Neural cell (in vitro differentiated cells): Measurements from ENCODE around the gene OSBPL5. TPM values are rescaled to one million over a fixed set of nuclear protein-coding genes. Genes with fewer than 3 reads are reported as not detected.

Experiments
- H2AFZ ChIP-seq: fragments of 200-600, 300-800 bp; sonication (generic), shearing (Covaris generic); 2 replicates; pipeline ENCODE4 v1.6.0; 2014; ENCODE audit warnings: low read depth, mild to moderate bottlenecking, antibody characterized with exemption, low read length, moderate library complexity
- H3F3A ChIP-seq: fragments of 200-600 bp; shearing (Covaris generic); 2 replicates; pipeline ENCODE4 v1.6.1; 2016; ENCODE audit warnings: mild to moderate bottlenecking, moderate library complexity, mixed read lengths, antibody characterized with exemption, low read length; ENCODE audit not compliant: insufficient read depth, poor library complexity, severe bottlenecking
- H3K27ac ChIP-seq: fragments of 200-600, 300-800 bp; sonication (generic), shearing (Covaris generic); 2 replicates; pipeline ENCODE4 v1.5.1; 2014; ENCODE audit warnings: mild to moderate bottlenecking, low read length, moderate library complexity
- H3K27me3 ChIP-seq: fragments of 300-800, 200-600 bp; sonication (generic), shearing (Covaris generic); 2 replicates; pipeline ENCODE4 v1.6.0; 2014; ENCODE audit warnings: mild to moderate bottlenecking, low read depth, low read length, moderate library complexity; ENCODE audit not compliant: insufficient read depth
- H3K36me3 ChIP-seq: fragments of 300-800, 200-600 bp; sonication (generic), shearing (Covaris generic); 2 replicates; pipeline ENCODE4 v1.5.1; 2014; ENCODE audit warnings: mild to moderate bottlenecking, antibody characterized with exemption, low read length, moderate library complexity; ENCODE audit not compliant: insufficient read depth
- H3K4me2 ChIP-seq: fragments of 300-800, 200-600 bp; sonication (generic), shearing (Covaris generic); 2 replicates; pipeline ENCODE4 v1.6.0; 2014; ENCODE audit warnings: mild to moderate bottlenecking, low read length
- H3K4me3 ChIP-seq: fragments of 300-800, 200-600 bp; sonication (generic), shearing (Covaris generic); 2 replicates; pipeline ENCODE4 v1.5.1; 2014; ENCODE audit warnings: mild to moderate bottlenecking, low read length, moderate library complexity
- H3K79me2 ChIP-seq: fragments of 200-600 bp; shearing (Covaris generic); replicated peaks from 2 replicates; pipeline ENCODE4 v1.6.0; 2014; ENCODE audit warnings: mild to moderate bottlenecking, low read length, moderate library complexity; ENCODE audit not compliant: insufficient read depth
- H3K9ac ChIP-seq: fragments of 300-800, 200-600 bp; sonication (generic), shearing (Covaris generic); 2 replicates; pipeline ENCODE4 v1.6.1; 2016; ENCODE audit warnings: mild to moderate bottlenecking, low read length, mixed read lengths
- H3K9me2 ChIP-seq: fragments of 200-600 bp; shearing (Covaris generic); 2 replicates; pipeline ENCODE4 v1.6.1; 2016; ENCODE audit warnings: mild to moderate bottlenecking, low read length, mixed read lengths; ENCODE audit not compliant: insufficient read depth
- H3K9me3 ChIP-seq: fragments of 200-600, 300-800 bp; sonication (generic), shearing (Covaris generic); 2 replicates; pipeline ENCODE4 v1.6.1; 2016; ENCODE audit warnings: mild to moderate bottlenecking, mixed run types, low read length, moderate library complexity, mixed read lengths
- H4K20me1 ChIP-seq: fragments of 200-600 bp; shearing (Covaris generic); 2 replicates; pipeline ENCODE4 v1.6.1; 2016; ENCODE audit warnings: mild to moderate bottlenecking, mixed run types; ENCODE audit not compliant: insufficient read depth
- EP300 ChIP-seq: fragments of 450-650 bp; conservative IDR thresholded peaks from 2 replicates; pipeline ENCODE4 v1.6.1; 2014; ENCODE audit warnings: antibody characterized with exemption, mild to moderate bottlenecking, moderate library complexity; ENCODE audit not compliant: poor library complexity, severe bottlenecking
- EZH2 ChIP-seq: fragments of 200-600, 300-800 bp; shearing (Covaris generic), sonication (generic); IDR thresholded peaks from 2 replicates; pipeline ENCODE4 v1.6.1; 2014; ENCODE audit warnings: antibody characterized with exemption, low read length, borderline replicate concordance, mild to moderate bottlenecking; ENCODE audit not compliant: insufficient read depth, poor library complexity, severe bottlenecking
- MXI1 ChIP-seq: fragments of 450-650 bp; conservative IDR thresholded peaks from 2 replicates; pipeline ENCODE4 v1.6.1; 2014; ENCODE audit warnings: antibody characterized with exemption, mild to moderate bottlenecking; ENCODE audit not compliant: poor library complexity, severe bottlenecking
- POLR2AphosphoS5 ChIP-seq: IDR thresholded peaks from 2 replicates; pipeline ENCODE4 v1.6.1; 2012
- RAD21 ChIP-seq: fragments of 450-650 bp; conservative IDR thresholded peaks from 2 replicates; pipeline ENCODE4 v1.6.1; 2014; ENCODE audit warnings: antibody characterized with exemption, mild to moderate bottlenecking, moderate library complexity
- SMC3 ChIP-seq: fragments of 450-650 bp; conservative IDR thresholded peaks from 2 replicates; pipeline ENCODE4 v1.6.1; 2014; ENCODE audit warnings: antibody characterized with exemption, mild to moderate bottlenecking, moderate library complexity; ENCODE audit not compliant: poor library complexity
- TAF1 ChIP-seq: IDR thresholded peaks from 2 replicates; pipeline ENCODE4 v1.6.1; 2012; ENCODE audit warnings: low read depth
- polyA plus RNA-seq: library from polyadenylated mRNA; depleted of rRNA; stranded (reverse); fragments of >200 nt; gene quantifications from 2 replicates; pipeline ENCODE4 v1.2.3, GENCODE V29; 2014
- TF ChIP-seq, protein P1 (sequence below): IDR thresholded peaks from 2 replicates; pipeline ENCODE4 v1.6.1; 2012; ENCODE audit warnings: borderline replicate concordance
- TF ChIP-seq, protein P2 (sequence below): fragments of 450-650 bp; IDR thresholded peaks from 2 replicates; pipeline ENCODE4 v1.5.1; 2014; ENCODE audit warnings: antibody characterized with exemption, mild to moderate bottlenecking, moderate library complexity; ENCODE audit not compliant: poor library complexity, severe bottlenecking

OSBPL5 gene
- polyA plus RNA-seq, 1 donor from 2014 or later = 49.1 TPM

GRCh38 chr11:3148990-3149851, 15.9 kb downstream of the OSBPL5 start:
- Histone ChIP-seq H4K20me1 (no peaks in the 10 kb centered on the region), H3K79me2 (no peaks in the 10 kb centered on the region)

DNA sequence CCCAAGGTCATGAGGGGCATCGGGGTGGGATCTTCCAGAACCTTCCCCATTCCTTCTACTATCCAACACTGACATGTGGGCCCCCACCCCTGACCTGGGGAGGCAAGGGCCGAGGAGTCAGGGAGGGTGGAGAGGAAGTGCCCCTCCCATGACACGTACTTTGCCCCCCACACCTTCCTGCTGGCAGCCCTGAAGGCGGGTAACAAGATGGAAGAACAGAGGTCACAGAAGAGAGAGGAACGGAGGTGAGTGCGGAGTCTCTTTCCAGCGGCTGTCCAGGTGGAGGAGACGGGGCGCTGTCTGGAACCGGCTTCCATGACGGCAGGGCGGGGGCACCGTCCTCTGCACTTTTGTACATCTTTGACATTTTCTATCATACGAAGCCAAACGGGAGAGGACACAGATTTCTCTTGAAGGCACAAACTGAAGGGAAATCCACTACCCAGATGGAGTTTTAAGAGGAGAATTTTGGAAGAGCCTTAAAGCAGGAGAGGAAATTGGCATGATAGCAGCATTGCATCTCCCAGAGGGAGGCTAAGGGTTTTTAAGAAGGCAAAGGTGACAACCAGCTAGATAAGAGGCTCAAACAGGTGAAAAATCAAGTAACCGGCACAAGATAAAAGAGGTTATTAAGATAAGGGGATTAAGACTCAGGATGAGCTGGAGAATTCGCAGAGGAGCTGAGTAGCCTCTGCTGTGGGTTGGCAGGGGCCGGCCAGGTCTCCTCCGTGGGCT, 16.7 kb downstream of the OSBPL5 start:
- H3K9me2 ChIP-seq = no peaks in the 10 kb centered on the region
- H3K79me2 ChIP-seq = no peaks in the 10 kb centered on the region
- no peak overlapping the region for H2AFZ ChIP-seq
- H3K27me3 ChIP-seq = no peaks in the 10 kb centered on the region
- H4K20me1 ChIP-seq = no peaks in the 10 kb centered on the region
- H3K36me3 ChIP-seq = no peaks in the 10 kb centered on the region
- no peak overlapping the region for H3K4me2 ChIP-seq
- TF ChIP-seq MXI1 (no peak), RAD21 (no peak), SMC3 (no peak), TAF1 (no peak)
- TF ChIP-seq, protein P1, sequence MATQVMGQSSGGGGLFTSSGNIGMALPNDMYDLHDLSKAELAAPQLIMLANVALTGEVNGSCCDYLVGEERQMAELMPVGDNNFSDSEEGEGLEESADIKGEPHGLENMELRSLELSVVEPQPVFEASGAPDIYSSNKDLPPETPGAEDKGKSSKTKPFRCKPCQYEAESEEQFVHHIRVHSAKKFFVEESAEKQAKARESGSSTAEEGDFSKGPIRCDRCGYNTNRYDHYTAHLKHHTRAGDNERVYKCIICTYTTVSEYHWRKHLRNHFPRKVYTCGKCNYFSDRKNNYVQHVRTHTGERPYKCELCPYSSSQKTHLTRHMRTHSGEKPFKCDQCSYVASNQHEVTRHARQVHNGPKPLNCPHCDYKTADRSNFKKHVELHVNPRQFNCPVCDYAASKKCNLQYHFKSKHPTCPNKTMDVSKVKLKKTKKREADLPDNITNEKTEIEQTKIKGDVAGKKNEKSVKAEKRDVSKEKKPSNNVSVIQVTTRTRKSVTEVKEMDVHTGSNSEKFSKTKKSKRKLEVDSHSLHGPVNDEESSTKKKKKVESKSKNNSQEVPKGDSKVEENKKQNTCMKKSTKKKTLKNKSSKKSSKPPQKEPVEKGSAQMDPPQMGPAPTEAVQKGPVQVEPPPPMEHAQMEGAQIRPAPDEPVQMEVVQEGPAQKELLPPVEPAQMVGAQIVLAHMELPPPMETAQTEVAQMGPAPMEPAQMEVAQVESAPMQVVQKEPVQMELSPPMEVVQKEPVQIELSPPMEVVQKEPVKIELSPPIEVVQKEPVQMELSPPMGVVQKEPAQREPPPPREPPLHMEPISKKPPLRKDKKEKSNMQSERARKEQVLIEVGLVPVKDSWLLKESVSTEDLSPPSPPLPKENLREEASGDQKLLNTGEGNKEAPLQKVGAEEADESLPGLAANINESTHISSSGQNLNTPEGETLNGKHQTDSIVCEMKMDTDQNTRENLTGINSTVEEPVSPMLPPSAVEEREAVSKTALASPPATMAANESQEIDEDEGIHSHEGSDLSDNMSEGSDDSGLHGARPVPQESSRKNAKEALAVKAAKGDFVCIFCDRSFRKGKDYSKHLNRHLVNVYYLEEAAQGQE = no peak
- H3K9ac ChIP-seq = no peak overlapping the region
- no peaks in the 10 kb centered on the region for H3F3A ChIP-seq
- H3K27ac ChIP-seq = no peak overlapping the region
- no peak overlapping the region for H3K4me3 ChIP-seq
- no peaks in the 10 kb centered on the region for H3K9me3 ChIP-seq

More at GRCh38 chr11:3148990-3149851, 15.9 kb downstream of the OSBPL5 start:
- Histone ChIP-seq H3K27me3 (no peaks in the 10 kb centered on the region), H3F3A (no peaks in the 10 kb centered on the region), H3K4me2 (no peak overlapping the region), H3K9me3 (no peaks in the 10 kb centered on the region), H3K9me2 (no peaks in the 10 kb centered on the region), H3K27ac (no peak overlapping the region), H3K9ac (no peak overlapping the region), H3K36me3 (no peaks in the 10 kb centered on the region), H2AFZ (no peak overlapping the region), H3K4me3 (no peak overlapping the region)
- no peak for TF ChIP-seq SMC3
- TF ChIP-seq, protein P1 = no peak
- no peak for TF ChIP-seq EP300
- no peak for TF ChIP-seq MXI1
- TF ChIP-seq, protein P2, sequence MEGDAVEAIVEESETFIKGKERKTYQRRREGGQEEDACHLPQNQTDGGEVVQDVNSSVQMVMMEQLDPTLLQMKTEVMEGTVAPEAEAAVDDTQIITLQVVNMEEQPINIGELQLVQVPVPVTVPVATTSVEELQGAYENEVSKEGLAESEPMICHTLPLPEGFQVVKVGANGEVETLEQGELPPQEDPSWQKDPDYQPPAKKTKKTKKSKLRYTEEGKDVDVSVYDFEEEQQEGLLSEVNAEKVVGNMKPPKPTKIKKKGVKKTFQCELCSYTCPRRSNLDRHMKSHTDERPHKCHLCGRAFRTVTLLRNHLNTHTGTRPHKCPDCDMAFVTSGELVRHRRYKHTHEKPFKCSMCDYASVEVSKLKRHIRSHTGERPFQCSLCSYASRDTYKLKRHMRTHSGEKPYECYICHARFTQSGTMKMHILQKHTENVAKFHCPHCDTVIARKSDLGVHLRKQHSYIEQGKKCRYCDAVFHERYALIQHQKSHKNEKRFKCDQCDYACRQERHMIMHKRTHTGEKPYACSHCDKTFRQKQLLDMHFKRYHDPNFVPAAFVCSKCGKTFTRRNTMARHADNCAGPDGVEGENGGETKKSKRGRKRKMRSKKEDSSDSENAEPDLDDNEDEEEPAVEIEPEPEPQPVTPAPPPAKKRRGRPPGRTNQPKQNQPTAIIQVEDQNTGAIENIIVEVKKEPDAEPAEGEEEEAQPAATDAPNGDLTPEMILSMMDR = no peak
- TF ChIP-seq POLR2AphosphoS5 = no peak
- no peak for TF ChIP-seq RAD21
- TF ChIP-seq TAF1 = no peak
- TF ChIP-seq EZH2 = no peak
